Caco-2 (cell line): ENCODE measurements around the gene LONP2. TPM values are rescaled to one million over a fixed set of nuclear protein-coding genes. Genes with fewer than 3 reads are reported as not detected.

ENCODE experiments used
- BruUV-seq: library from RNA; stranded (reverse); fragments of 400-500 nt; replicated peaks from 2 replicates; lab custom pipeline; 2021; lab: Mats Ljungman, UMichigan
- CTCF ChIA-PET: fragments of 300-600 bp; sonication (Branson Sonifier 250); formaldehyde crosslinking; loops from one replicate; lab custom pipeline; 2022; ENCODE audit warnings: antibody characterized with exemption; lab: Charles Lee
- POLR2A ChIA-PET: fragments of 300-600 bp; sonication (Branson Sonifier 250); formaldehyde crosslinking; loops from one replicate; lab custom pipeline; 2022; ENCODE audit warnings: antibody characterized with exemption; lab: Charles Lee
- DNase-seq, 2 experiments: peaks; one replicate each; pipeline versions ENCODE4 v3.0.0 to v3.0.0-alpha.2; 2020 to 2022
- H3K27me3 ChIP-seq: replicated peaks from 2 replicates; pipeline ENCODE4 v1.6.0; 2011; ENCODE audit warnings: low read length; ENCODE audit not compliant: control insufficient read depth, insufficient read depth
- H3K36me3 ChIP-seq: 2 replicates; pipeline ENCODE4 v1.5.1; 2011; ENCODE audit warnings: low read length; ENCODE audit not compliant: control insufficient read depth, insufficient read depth
- H3K4me1 ChIP-seq: fragments of 250-450 bp; sonication (Bioruptor Pico); 2 replicates; pipeline ENCODE4 v1.5.1; 2020; ENCODE audit warnings: mild to moderate bottlenecking
- H3K4me3 ChIP-seq: 2 replicates; pipeline ENCODE4 v1.5.1; 2011; ENCODE audit warnings: low read depth, mild to moderate bottlenecking, control low read depth, low read length
- H3K9me3 ChIP-seq: fragments of 250-450 bp; sonication (Bioruptor Pico); 2 replicates; pipeline ENCODE4 v1.5.1; 2020; ENCODE audit warnings: mild to moderate bottlenecking, moderate library complexity
- H3K27ac Mint-ChIP-seq: one replicate; pipeline ENCODE4 v1.8.0; 2022; ENCODE audit warnings: mixed read lengths; ENCODE audit not compliant: unreplicated experiment
- H3K27me3 Mint-ChIP-seq: one replicate; pipeline ENCODE4 v1.8.0; 2022; ENCODE audit warnings: mixed read lengths; ENCODE audit not compliant: insufficient read depth, unreplicated experiment
- H3K36me3 Mint-ChIP-seq: one replicate; pipeline ENCODE4 v1.8.0; 2022; ENCODE audit warnings: mild to moderate bottlenecking, mixed read lengths; ENCODE audit not compliant: insufficient read depth, unreplicated experiment
- H3K4me1 Mint-ChIP-seq: one replicate; pipeline ENCODE4 v1.8.0; 2022; ENCODE audit warnings: low read depth, mixed read lengths; ENCODE audit not compliant: unreplicated experiment
- H3K4me3 Mint-ChIP-seq: one replicate; pipeline ENCODE4 v1.8.0; 2022; ENCODE audit warnings: mild to moderate bottlenecking, moderate library complexity, mixed read lengths; ENCODE audit not compliant: unreplicated experiment
- H3K9me3 Mint-ChIP-seq: one replicate; pipeline ENCODE4 v1.8.0; 2022; ENCODE audit warnings: mixed read lengths; ENCODE audit not compliant: unreplicated experiment
- CTCF ChIP-seq, 2 experiments: fragments of 200-600 bp in 1 of 2; IDR thresholded peaks; 1 replicate in 1 of 2; 2 replicates in 1 of 2; pipeline versions ENCODE4 v1.5.1 to v1.8.0; 2011 to 2022; ENCODE audit warnings: antibody characterized with exemption in 1 of 2, control low read depth in 1 of 2, inconsistent platforms in 1 of 2, low read depth in 1 of 2, low read length in 1 of 2, mild to moderate bottlenecking in 1 of 2, moderate library complexity in 1 of 2; ENCODE audit not compliant: insufficient read depth in 1 of 2, severe bottlenecking in 1 of 2, unreplicated experiment in 1 of 2
- intact Hi-C: fragments of 100-400 bp; cut with micrococcal nuclease; formaldehyde crosslinking; loops from one replicate; pipeline ENCODE4 v1.10.0; 2022; ENCODE audit not compliant: unreplicated experiment
- total RNA-seq: library from RNA; stranded (reverse); gene quantifications from 2 replicates; pipeline ENCODE4 v1.2.3, GENCODE V29; 2022

Gene LONP2
- total RNA-seq, 1 experiment from 2014 or later = 32.1 TPM

GRCh38 chr16:48291303-48291702, 47.2 kb downstream of the LONP2 start:
- Histone ChIP-seq H3K4me3 (no peak overlapping the region), H3K36me3 (no peaks in the 10 kb centered on the region; the same call in none of the 2 replicates), H3K27me3 (no peaks in the 10 kb centered on the region), H3K4me1 (peaks cover 11% of the 10 kb centered on the region), H3K9me3 (0 out of 2 replicates have a peak, but pooled peaks cover 4% of the 10 kb centered on the region)
- DNase-seq = no peak
- H3K9me3 Mint-ChIP-seq = no peaks in the 10 kb centered on the region
- intact Hi-C loops = no loop called here
- H3K4me1 Mint-ChIP-seq = no peaks in the 10 kb centered on the region
- CTCF ChIA-PET = interaction anchor here (0.6 kb wide), 1 partner anchor 1383 kb away, joined by 3 read pairs; no protein-coding TSS in a partner anchor
- H3K36me3 Mint-ChIP-seq = peaks cover 27% of the 10 kb centered on the region
- H3K27me3 Mint-ChIP-seq = no peaks in the 10 kb centered on the region
- H3K4me3 Mint-ChIP-seq = no peak overlapping the region
- POLR2A ChIA-PET = no interaction called here
- BruUV-seq = no TSS peak
- TF ChIP-seq CTCF (IDR thresholded peaks at IDR 0.05; ENCODE audit: insufficient read depth in 1 of 2, low read depth in 1 of 2, low read length in 1 of 2, severe bottlenecking in 1 of 2, unreplicated experiment in 1 of 2) = no peak
- no peak overlapping the region for H3K27ac Mint-ChIP-seq

GRCh38 chr16:48291754-48292153, 47.7 kb downstream of the LONP2 start:
- no peak overlapping the region for H3K4me3 Mint-ChIP-seq
- peaks cover 26% of the 10 kb centered on the region for H3K36me3 Mint-ChIP-seq
- POLR2A ChIA-PET = no interaction called here
- intact Hi-C loops = no loop called here
- no peaks in the 10 kb centered on the region for H3K9me3 Mint-ChIP-seq
- no peak for DNase-seq
- no peaks in the 10 kb centered on the region for H3K27me3 Mint-ChIP-seq
- Histone ChIP-seq H3K4me1 (peaks cover 11% of the 10 kb centered on the region), H3K36me3 (no peaks in the 10 kb centered on the region; the same call in 1 of the 2 replicates), H3K9me3 (0 out of 2 replicates have a peak, but pooled peaks cover 3% of the 10 kb centered on the region), H3K4me3 (no peak overlapping the region), H3K27me3 (no peaks in the 10 kb centered on the region)
- TF ChIP-seq CTCF (IDR thresholded peaks at IDR 0.05; ENCODE audit: insufficient read depth in 1 of 2, low read depth in 1 of 2, low read length in 1 of 2, severe bottlenecking in 1 of 2, unreplicated experiment in 1 of 2) = no peak
- CTCF ChIA-PET = interaction anchor here (0.6 kb wide), 1 partner anchor 1383 kb away, joined by 3 read pairs; no protein-coding TSS in a partner anchor
- H3K27ac Mint-ChIP-seq = no peak overlapping the region
- H3K4me1 Mint-ChIP-seq = no peaks in the 10 kb centered on the region
- BruUV-seq = no TSS peak

GRCh38 chr16:48292452-48292851, 48.4 kb downstream of the LONP2 start:
- Histone ChIP-seq H3K4me3 (no peak overlapping the region), H3K36me3 (no peaks in the 10 kb centered on the region), H3K4me1 (peaks cover 11% of the 10 kb centered on the region), H3K9me3 (no peaks in the 10 kb centered on the region), H3K27me3 (no peaks in the 10 kb centered on the region)
- Mint-ChIP-seq H3K27me3 (no peaks in the 10 kb centered on the region), H3K4me3 (no peak overlapping the region), H3K9me3 (no peaks in the 10 kb centered on the region), H3K4me1 (no peaks in the 10 kb centered on the region), H3K36me3 (peaks cover 28% of the 10 kb centered on the region), H3K27ac (no peak overlapping the region)
- no peak for DNase-seq
- intact Hi-C loops = no loop called here
- no peak for TF ChIP-seq CTCF (IDR thresholded peaks at IDR 0.05; ENCODE audit: insufficient read depth in 1 of 2, low read depth in 1 of 2, low read length in 1 of 2, severe bottlenecking in 1 of 2, unreplicated experiment in 1 of 2)
- ChIA-PET CTCF (no interaction called here), POLR2A (no interaction called here)
- BruUV-seq = no TSS peak
